ENCODE measurements around the gene USP1.

The USP1 gene

DNA sequence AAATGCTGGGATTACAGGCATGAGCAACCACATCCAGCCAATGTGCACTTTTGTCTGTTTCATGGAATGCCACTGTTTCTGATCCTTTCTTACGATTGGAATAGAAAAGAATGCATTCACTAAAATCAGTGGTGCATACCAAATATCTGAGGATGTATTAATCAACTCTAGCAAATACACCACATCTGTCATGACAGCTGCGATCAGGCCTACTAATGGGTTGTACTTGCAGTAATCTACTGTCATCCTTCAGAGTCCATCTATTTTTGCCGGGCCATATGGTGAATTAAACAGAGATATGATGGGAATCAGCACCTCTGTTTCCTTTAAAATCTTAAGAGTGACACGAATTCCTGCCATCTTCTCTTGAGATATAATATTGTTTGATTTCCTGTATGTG is 8.5 kb upstream of the USP1 start:
- DNase-seq, result no peak

GRCh38 chr1:62429581-62429980 is 7.3 kb upstream of the USP1 start:
- no peak for DNase-seq

- DNase-seq, result peak; percentile 21
Measured at GRCh38 chr1:62433861-62434617, 2.8 kb upstream of the USP1 start.

DNA sequence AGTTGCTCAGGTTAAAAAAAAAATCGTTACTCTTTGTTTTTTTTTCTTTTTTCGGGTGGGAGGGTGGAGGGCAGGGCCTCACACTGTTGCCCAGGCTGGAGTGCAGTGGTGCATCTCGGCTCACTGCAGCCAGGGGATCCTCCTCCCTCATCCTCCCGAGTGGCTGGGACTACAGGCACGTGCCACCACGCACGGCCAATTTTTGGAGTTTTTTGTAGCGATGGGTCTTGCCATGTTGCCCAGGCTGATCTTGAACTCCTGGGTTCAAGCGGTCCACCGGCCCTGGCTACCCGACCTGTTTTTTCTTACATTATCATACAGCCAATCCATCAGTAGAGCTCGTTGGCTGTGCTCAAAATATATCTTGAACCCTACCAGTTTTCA is 2.2 kb upstream of the USP1 start:
- no peak for DNase-seq

DNA sequence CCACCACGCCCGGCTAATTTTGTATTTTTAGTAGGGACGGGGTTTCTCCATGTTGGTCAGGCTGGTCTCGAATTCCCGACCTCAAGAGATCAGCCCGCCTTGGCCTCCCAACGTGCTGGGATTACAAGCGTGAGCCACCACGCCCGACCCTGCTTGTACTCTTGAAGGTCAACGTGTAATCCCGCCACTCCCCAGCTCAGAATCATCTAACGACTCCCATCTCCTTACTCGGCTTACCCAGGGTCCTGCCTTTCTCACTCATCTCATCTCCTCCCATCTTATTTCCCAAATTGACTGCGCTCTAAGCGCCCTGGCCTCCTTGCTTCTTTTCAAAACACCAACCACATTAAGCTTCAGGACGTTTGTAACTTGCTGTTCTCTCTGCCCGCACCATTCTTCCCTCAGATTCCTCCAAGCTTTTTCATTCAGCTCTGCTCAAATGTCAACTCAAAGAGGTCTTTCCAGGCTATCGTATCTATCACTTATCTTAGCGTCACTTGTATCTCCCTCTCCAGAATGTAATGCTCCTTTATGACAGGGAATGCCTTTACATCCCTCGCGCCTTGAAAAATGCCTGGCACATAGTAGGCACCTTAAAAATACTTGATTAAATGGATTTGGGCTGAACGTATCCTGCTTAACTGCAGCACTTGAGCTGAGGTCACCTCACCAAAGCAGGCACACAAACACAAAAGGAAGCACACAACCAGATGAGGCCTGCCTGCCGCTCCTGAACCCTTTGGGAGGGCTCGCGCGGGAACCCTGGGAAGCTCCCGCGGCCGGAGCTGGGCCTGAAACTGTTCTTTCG is 1.4 kb upstream of the USP1 start:
- peak; percentile 39 for DNase-seq

- DNase-seq, result no peak
Measured at GRCh38 chr1:62436039-62436465, 797 bp upstream of the USP1 start.

DNA sequence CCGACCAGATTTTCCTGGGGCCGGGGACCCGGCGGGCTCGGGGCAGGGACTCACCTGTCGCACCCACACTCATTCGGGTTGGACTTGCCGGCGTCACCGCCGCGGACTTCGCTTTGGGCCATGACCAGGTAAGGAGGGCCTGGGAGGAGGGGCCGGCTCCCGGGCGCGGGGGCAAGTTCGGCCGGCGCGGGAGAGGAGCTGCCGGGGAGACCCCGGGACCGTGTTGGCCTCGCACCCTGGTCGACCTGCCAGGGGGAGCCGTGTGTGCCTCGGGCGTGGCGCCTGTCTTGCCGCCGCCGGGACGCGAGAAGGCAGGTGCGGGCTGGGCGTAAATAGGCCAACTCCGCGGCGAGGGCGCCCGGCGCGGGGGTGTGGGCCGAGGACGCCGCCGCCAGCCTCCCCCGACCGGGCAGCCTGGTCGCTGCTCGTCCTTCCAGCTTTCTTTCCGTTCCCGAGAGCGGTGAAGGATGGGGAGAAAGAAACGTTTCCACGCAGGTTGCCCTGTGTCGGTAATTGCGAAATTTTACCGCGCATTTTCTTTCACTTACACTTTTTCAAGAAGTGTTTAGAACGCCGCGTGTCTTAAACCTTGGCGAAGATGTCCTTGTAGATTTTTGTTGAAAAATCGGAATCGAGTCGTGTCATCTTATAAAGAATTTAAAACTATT is 558 bp downstream of the USP1 start:
- DNase-seq, result no peak

DNA sequence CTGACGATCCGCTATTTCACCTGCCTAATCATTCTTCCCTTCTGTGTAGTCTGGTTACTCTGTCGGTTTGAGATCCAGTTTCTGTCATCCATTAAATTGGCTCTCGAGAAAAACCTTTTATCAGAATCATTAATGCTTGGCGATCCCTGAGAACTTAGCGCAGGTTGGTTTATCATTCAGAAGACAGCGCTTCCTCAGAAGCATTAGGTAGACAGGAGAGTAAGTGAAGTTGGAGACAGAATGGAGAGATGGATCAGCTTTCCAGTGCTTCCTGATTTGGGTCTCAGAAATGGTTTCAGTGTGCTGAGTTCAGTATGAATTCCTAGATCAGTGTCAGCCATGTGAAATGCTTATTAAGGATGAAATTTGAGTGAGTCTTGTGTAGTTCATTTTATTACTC is 1.3 kb downstream of the USP1 start:
- no peak for DNase-seq

DNA sequence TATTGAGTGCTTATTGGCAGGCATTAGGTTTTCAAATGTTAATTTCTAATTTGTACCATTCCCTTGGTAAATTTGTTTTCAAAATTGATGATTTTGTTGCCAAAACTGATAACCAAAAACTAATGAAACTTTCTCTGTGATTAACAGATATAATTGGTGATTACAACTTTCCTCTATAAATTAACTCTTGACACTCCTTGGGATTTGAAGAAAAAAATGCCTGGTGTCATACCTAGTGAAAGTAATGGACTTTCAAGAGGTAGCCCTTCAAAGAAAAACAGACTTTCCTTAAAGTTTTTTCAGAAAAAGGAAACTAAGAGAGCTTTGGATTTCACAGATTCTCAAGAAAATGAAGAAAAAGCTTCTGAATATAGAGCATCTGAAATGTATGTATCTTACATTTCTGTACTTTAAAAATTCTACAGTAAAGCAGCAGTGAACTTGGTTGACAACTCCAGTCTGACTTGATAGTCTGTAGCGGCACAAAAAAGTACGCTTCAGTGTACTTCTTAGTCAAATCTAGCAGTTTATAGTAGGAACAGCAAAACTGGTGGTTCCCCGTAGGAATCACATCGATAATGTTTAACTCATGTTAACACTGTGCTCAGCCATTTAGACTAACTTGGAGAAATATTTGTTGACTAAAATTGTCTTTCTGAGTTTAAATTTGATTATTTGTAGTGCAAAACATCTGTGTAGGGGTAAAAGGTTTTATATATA is 3.0 kb downstream of the USP1 start:
- DNase-seq, result no peak

- no peak for DNase-seq
Measured at GRCh38 chr1:62444701-62445100, 7.9 kb downstream of the USP1 start.

- no peak for DNase-seq
Measured at GRCh38 chr1:62448221-62448933, 11.5 kb downstream of the USP1 start.

- DNase-seq, result no peak
Measured at GRCh38 chr1:62450301-62450700, 13.5 kb downstream of the USP1 start.

- DNase-seq, result peak; percentile 56
Measured at GRCh38 chr1:62452951-62453350, 16.1 kb downstream of the USP1 start.

GRCh38 chr1:62457955-62458354 is 21.1 kb downstream of the USP1 start:
- no peak for DNase-seq

DNA sequence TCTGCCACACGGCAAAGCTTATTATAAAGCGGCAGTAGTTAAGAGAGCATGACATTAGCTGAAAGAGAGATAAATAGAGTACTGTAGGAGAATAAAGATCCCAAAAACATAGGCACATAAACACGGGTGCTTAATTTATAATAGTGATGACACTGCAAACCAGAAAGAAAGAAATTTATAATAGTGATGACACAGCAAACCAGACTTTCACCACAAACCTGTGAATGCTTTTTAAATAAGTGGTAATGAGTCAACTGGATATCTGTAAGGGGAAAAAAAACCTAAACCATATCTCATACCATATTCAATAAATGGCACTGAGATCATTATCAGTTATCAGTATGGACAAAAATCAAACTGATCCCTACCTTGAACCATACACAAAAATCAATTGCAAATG is 25.5 kb downstream of the USP1 start:
- no peak for DNase-seq

- no peak for DNase-seq
Measured at GRCh38 chr1:62467092-62467491, 30.2 kb downstream of the USP1 start.

DNA sequence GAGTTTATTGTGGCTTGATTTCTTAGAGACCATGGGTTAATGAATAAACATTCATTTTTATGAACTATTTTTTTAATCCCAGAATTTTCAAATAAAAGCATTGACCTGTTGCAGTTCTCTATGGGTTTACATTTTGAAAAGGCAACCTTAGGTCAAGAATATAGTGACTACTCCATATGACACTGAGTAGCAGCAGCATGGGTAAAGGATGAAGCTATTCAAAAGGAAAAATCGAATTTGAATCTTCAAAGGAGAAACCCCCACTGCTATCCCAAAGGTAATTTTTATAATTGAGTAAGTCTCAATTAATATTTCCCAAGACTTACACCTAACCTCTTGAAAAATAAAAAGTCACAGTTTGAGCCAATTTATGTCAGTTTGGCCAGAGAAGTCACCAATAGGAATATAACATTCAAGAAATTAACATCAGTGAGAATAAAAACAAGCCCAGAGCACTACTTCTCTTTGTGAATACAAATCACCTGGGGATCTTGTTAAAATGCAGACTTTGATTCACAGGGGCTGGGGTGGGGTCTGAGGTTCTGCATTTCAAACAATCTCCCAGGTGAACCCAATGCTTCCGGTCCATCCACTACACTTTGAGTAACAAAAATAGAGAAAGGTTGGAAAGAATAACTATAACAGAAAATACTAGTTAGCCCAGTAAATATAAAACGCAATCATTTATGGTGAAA is 39.8 kb downstream of the USP1 start:
- DNase-seq, result no peak

DNA sequence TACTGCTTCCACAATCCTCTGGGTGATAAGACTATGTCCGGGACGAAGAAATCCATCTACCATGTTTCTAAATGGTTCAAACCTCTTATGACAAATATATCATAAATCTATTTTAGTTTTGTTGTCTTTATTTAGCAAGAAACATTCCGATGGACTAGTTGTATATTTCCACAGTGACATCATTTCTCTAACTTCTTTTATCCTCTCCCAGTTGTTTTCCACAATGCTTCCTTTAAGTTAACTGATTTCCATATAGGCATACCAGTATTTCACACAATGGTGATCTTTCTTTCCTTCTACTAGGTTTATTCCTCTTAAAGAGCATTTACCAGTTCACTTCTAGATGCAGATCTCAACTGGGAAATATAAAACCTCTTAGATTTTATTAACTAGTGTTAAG is 44.8 kb downstream of the USP1 start:
- peak; percentile 5 for DNase-seq

DNA sequence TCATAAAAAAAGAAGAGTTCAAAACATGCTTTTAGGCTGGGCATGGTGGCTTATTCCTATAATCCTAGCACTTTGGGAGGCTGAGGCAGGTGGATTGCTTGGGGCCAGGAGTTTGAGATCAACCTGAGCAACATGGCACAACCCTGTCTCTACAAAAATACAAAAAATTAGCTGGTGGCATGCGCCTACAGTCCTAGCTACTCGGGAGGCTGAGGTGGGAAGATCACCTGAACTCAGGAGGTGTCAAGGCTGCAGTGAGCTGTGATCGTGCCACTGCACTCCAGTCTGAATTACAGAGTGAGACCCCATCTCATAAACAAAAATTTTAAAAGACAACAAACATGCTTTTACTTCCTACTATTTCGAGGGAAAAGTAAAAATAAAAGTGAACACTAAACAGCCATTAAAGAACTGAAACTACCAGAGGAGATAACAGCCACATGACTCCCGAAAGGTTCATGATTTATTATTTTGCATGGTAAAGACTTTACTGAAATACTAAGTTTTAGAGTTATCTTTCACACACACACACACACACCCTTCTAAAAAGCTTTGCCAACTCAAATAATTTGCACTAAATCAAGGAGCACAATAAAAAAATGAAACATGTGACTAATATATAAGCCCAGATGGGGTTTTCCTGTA is 48.1 kb downstream of the USP1 start:
- no peak for DNase-seq

- no peak for DNase-seq
Measured at GRCh38 chr1:62487956-62488355, 51.1 kb downstream of the USP1 start.

DNA sequence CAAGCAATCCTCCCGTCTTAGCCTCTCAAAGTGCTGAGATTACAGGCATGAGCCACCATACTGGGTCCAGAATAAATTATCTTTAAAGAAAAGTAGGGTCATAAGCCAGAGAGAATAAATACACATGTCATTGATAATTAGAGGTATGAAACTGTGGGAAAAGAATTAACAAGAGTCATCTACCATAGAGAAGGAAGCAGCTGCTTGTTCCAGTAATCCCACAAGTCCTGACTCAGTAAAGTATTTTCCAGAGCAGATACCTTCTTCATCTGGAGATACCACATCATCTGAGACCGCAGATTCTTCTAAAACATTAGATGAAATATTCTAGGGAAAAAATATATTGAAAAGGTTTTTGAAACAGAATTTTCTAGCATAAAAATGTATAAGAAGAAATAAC is 55.7 kb downstream of the USP1 start:
- no peak for DNase-seq

Measured in HCEC 1CT (cell line).